Esophagus muscularis mucosa (tissue), 4 donors: ENCODE measurements around the gene SPSB2. TPM values are rescaled to one million over a fixed set of nuclear protein-coding genes. Genes with fewer than 3 reads are reported as not detected.

Experiments
- DNase-seq: peaks from one replicate; pipeline ENCODE4 v3.0.0-alpha.2; 2017; ENCODE audit errors: extremely low spot score
- H3K27ac ChIP-seq, 4 donors: fragments of 200-600 bp; sonication (generic); replicated peaks in 1 of 4; 1 replicate in 3 of 4; 2 replicates in 1 of 4; pipeline ENCODE4 v1.5.1; 2016 to 2019; ENCODE audit warnings: mild to moderate bottlenecking in 1 of 4
- H3K27me3 ChIP-seq, 4 donors: fragments of 200-600 bp; sonication (generic); one replicate each; pipeline versions ENCODE4 v1.5.1 to v1.6.0; 2016 to 2019
- H3K36me3 ChIP-seq, 4 donors: fragments of 200-600 bp; sonication (generic); one replicate each; pipeline ENCODE4 v1.5.1; 2016 to 2019
- H3K4me1 ChIP-seq, 4 donors: fragments of 200-600 bp; sonication (generic); one replicate each; pipeline ENCODE4 v1.5.1; 2016 to 2019
- H3K4me3 ChIP-seq, 4 donors: fragments of 200-600 bp; sonication (generic); 1 replicate in 2 of 4; 2 replicates in 2 of 4; pipeline ENCODE4 v1.5.1; 2016 to 2019; ENCODE audit warnings: mild to moderate bottlenecking in 4 of 4, moderate library complexity in 1 of 4
- H3K9me3 ChIP-seq, 4 donors: fragments of 200-600 bp; sonication (generic); 1 replicate in 3 of 4; 2 replicates in 1 of 4; pipeline ENCODE4 v1.5.1; 2016 to 2019
- EP300 ChIP-seq: sonication (generic); formaldehyde crosslinking; IDR thresholded peaks from one replicate; pipeline ENCODE4 v1.6.1; 2017; ENCODE audit warnings: antibody characterized with exemption
- POLR2A ChIP-seq: fragments of 450-650 bp; IDR thresholded peaks from one replicate; pipeline ENCODE4 v1.6.1; 2017; ENCODE audit warnings: antibody characterized with exemption, moderate library complexity, mild to moderate bottlenecking, low read depth
- POLR2AphosphoS5 ChIP-seq, 2 donors: sonication (generic); formaldehyde crosslinking; IDR thresholded peaks; one replicate each; pipeline ENCODE4 v1.6.1; 2017; ENCODE audit warnings: antibody characterized with exemption in 2 of 2
- WGBS: methylation state at CpG from one replicate; pipeline ENCODE4 v1.1.5; 2018; 5-methylcytosine and 5-hydroxymethylcytosine counted together
- intact Hi-C: fragments of 100-400 bp; cut with DNase I; formaldehyde crosslinking; loops from one replicate; pipeline ENCODE4 v1.15.1; 2023
- total RNA-seq, 4 donors: library from RNA; depleted of rRNA; stranded (reverse); fragments of >200 nt; gene quantifications; one replicate each; pipeline versions ENCODE4 v1.1.0 to v1.2.1, GENCODE V29; 2016
- TF ChIP-seq, protein P1 (sequence below), 3 experiments: fragments of 200-600 bp in 2 of 3; fragments of 450-650 bp in 1 of 3; sonication (generic) in 2 of 3; IDR thresholded peaks; one replicate each; pipeline ENCODE4 v1.5.1; 2017 to 2019; ENCODE audit warnings: antibody characterized with exemption in 3 of 3, mild to moderate bottlenecking in 2 of 3, moderate library complexity in 1 of 3

Gene SPSB2
- total RNA-seq, 4 donors from 2014 or later: 4.2 to 10.8 (median 8.5) TPM

DNA sequence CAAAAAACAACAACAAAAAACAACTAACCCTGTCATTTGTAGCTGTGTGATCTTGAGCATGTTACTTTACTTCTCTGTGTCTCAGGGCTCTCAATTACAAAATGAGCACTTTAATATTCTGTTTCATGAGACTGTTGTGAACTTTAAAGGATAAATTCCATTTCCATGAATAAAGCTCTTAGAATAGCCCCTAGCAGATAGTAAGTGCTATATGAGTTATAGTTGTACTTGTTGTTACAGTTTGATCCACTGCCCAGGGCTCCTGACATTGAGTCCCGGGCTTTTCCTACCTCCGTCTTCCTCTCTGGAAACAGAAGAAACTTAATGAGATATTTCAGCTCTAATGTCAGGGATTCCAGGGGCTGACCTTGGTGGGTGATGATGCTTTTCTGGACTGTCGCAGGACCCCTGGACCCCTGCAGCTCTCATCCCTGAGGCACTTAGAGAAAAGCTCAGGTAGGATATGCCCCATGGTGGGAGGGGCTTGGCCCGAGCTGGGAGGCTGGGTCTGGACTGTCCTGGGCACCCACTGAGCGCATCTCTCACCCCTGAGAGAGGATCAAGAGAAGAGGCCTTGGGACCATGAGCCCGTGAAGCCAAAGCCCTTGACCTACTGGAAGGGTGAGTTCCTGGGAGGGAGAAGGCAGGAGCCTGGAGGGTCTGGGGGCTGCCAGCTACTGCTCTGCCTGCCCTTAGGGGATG, 39.8 kb downstream of the SPSB2 start:
- Histone ChIP-seq H3K4me1 (peaks cover 5 to 23% (median 18%) of the 10 kb centered on the region in 4 donors), H3K4me3 (no peak overlapping the region), H3K9me3 (no peaks in the 10 kb centered on the region), H3K27ac (peak overlapping the region in 1 of 4 donors; percentile 13), H3K36me3 (peaks cover 18 to 71% (median 36%) of the 10 kb centered on the region in 4 donors), H3K27me3 (no peaks in the 10 kb centered on the region)
- 59% methylated on average over 4 of the region's 6 CpGs for WGBS
- intact Hi-C loops: no loop called here
- TF ChIP-seq POLR2AphosphoS5 (IDR thresholded peaks at IDR 0.05): no peak
- no peak for TF ChIP-seq POLR2A
- TF ChIP-seq, protein P1, sequence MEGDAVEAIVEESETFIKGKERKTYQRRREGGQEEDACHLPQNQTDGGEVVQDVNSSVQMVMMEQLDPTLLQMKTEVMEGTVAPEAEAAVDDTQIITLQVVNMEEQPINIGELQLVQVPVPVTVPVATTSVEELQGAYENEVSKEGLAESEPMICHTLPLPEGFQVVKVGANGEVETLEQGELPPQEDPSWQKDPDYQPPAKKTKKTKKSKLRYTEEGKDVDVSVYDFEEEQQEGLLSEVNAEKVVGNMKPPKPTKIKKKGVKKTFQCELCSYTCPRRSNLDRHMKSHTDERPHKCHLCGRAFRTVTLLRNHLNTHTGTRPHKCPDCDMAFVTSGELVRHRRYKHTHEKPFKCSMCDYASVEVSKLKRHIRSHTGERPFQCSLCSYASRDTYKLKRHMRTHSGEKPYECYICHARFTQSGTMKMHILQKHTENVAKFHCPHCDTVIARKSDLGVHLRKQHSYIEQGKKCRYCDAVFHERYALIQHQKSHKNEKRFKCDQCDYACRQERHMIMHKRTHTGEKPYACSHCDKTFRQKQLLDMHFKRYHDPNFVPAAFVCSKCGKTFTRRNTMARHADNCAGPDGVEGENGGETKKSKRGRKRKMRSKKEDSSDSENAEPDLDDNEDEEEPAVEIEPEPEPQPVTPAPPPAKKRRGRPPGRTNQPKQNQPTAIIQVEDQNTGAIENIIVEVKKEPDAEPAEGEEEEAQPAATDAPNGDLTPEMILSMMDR (IDR thresholded peaks at IDR 0.05): no peak
- TF ChIP-seq EP300: no peak
- no peak for DNase-seq

DNA sequence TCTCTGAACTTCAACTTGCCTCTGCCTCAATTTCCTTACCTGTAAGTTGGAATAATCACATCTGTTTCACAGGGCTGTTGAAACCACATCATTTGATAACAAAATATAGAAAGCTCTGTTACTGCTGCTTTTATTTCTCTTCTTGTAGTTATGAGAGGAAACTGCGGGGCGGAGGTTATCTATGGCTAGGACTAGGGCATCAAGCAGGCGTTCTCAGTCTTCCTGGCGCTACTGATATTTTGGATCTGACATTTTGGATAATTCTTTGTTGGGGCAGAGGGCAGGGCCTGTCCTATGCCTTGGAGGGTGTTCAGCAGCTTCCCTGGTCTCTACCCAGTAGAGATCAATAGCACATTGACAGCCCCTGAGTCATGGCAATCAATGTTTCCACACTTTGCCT, 41.0 kb downstream of the SPSB2 start:
- Histone ChIP-seq H3K4me3 (no peak overlapping the region), H3K27ac (no peak overlapping the region), H3K36me3 (peaks cover 7 to 59% (median 25%) of the 10 kb centered on the region in 4 donors), H3K9me3 (no peaks in the 10 kb centered on the region), H3K4me1 (peaks cover 14 to 35% (median 30%) of the 10 kb centered on the region in 4 donors), H3K27me3 (no peaks in the 10 kb centered on the region)
- intact Hi-C loops: no loop called here
- DNase-seq: no peak
- TF ChIP-seq POLR2AphosphoS5 (IDR thresholded peaks at IDR 0.05) (no peak), POLR2A (no peak), EP300 (no peak)
- TF ChIP-seq, protein P1 (IDR thresholded peaks at IDR 0.05): no peak
- WGBS: 96% methylated on average over 4 of the region's 4 CpGs

DNA sequence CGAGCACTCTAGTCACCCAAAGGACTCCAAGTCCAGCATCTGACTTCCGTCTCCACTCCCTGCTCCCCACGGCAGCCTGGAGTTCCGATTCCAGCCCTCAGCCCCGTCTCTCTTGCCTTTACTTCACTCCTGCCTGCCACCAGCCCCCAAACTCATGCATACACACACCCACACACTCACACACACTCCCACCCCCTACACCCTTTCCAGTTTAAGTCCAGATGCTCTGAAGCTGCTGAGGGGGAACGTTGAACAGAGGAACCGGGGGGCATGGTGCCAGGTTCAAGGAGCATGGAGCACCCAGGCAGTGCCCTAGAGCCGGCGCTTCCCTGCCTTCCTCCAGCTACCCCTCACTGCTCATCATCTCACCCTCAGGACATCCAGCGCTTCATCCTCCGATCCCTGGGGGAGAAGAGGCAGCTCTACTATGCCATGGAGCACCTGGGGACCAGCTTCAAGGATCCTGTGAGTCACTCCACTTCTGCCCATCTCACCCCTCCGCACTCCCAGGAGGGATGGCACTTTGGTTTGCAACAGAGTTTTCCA, 41.6 kb downstream of the SPSB2 start:
- H3K36me3 ChIP-seq: peaks cover 1 to 53% (median 22%) of the 10 kb centered on the region in 4 donors
- no peak for TF ChIP-seq POLR2A
- TF ChIP-seq, protein P1 (IDR thresholded peaks at IDR 0.05): no peak
- TF ChIP-seq EP300: no peak
- no peak for TF ChIP-seq POLR2AphosphoS5 (IDR thresholded peaks at IDR 0.05)
- 84% methylated on average over 11 of the region's 12 CpGs for WGBS

DNA sequence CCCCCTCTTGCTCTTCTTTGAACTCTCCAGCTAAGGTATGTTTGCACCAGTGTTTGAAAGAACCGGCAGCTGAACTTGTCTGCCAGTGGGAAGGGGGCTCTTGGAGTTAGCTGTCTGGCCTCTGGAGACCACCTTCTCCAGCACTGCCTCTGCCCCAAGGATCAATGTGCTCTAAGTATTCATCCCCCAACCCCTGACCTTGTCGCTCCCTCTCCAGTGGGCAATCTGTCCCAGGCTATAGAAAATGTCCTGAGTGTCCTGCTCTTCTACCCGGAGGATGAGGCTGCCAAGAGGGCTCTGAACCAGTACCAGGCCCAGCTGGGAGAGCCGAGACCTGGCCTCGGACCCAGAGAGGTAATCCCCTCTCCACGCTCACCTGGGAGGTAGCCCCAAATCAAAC, 42.1 kb downstream of the SPSB2 start:
- H3K27ac ChIP-seq: no peak overlapping the region
- no peak overlapping the region for H3K4me3 ChIP-seq
- no peak for DNase-seq
- WGBS: 74% methylated on average over 3 of the region's 6 CpGs
- H3K4me1 ChIP-seq: peaks cover 19 to 44% (median 37%) of the 10 kb centered on the region in 4 donors
- TF ChIP-seq, protein P1 (IDR thresholded peaks at IDR 0.05): no peak
- no peak for TF ChIP-seq EP300
- TF ChIP-seq POLR2A: no peak
- TF ChIP-seq POLR2AphosphoS5 (IDR thresholded peaks at IDR 0.05): no peak
- peaks cover 0 to 49% (median 22%) of the 10 kb centered on the region in 4 donors for H3K36me3 ChIP-seq
- no peaks in the 10 kb centered on the region for H3K9me3 ChIP-seq
- H3K27me3 ChIP-seq: no peaks in the 10 kb centered on the region
- intact Hi-C loops: no loop called here

More for the DNA sequence above, 41.6 kb downstream of the SPSB2 start:
- DNase-seq: no peak
- H3K27me3 ChIP-seq: no peaks in the 10 kb centered on the region
- intact Hi-C loops: no loop called here
- H3K9me3 ChIP-seq: no peaks in the 10 kb centered on the region
- peaks cover 19 to 41% (median 36%) of the 10 kb centered on the region in 4 donors for H3K4me1 ChIP-seq
- H3K27ac ChIP-seq: no peak overlapping the region
- no peak overlapping the region for H3K4me3 ChIP-seq
